Measurements from ENCODE around the gene THRB.

The THRB gene

DNA sequence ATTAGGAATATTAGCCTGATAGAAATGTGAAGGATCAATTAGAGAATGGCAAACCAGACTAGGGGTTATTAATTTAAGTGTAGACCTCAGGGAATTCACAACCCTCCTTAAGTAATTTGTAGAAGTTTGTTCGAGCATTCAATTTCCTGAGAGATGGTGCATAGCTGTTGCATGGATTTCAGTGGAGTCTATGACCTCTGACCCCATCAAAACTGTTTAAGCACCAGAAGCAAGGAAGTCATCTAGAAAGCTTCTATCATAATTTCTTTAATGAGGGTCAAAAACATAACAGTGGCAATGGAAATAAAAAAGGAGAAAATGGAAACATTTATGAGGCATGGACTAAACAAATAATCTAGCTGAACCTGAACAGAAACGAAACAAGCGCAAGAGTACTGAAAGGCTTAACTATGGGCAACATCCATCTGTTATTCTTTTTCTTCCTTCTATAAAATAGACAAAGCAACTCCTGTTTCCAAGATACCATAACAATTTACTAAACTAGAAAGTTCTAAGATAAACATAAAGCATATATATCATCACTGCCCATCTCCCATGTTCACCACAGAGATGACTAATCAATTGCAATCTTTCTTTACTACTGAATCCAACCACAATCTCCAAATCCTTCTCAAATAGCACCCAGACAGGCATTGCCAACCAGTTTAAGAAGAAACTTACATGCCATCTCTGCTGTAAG is 151.4 kb downstream of the THRB start:
- no peak for DNase-seq

DNA sequence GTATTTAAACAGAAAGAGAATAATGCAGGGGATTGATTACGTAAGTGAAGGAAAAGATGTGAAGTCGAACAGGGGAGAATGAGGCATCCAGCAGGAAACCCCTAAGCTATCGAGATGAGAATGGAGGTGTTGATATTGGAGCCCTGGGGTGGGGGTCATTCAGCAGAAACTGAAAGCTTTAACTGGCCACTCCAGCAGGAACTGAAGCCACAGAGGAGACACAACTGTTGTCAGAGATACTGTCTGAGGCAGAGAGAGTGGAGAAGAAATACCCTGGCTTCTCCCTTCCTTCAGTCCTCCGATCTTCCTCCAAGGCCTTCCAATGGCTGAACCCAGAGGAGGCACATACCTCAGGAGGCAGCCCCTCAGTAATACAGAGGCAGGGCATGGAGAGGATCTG is 152.4 kb downstream of the THRB start:
- no peak for DNase-seq

DNA sequence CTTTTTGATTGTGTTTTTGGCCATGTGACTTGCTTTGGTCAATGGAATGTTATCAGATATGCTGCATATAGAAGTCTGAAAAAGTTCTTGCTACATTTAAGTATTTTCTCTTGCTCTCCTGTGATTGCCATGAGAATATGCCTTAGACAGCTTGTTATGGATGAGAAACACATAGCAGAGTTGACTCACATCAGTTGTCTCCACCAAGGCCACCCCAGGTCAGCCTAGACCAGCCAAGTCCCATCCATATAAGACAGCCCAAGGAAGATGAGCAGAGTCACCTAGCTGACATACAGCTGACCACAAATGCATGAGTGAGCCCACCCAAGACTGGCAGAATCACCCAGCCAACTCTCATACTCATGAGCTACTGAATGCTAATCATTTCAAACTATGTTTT is 153.0 kb downstream of the THRB start:
- no peak for DNase-seq

DNA sequence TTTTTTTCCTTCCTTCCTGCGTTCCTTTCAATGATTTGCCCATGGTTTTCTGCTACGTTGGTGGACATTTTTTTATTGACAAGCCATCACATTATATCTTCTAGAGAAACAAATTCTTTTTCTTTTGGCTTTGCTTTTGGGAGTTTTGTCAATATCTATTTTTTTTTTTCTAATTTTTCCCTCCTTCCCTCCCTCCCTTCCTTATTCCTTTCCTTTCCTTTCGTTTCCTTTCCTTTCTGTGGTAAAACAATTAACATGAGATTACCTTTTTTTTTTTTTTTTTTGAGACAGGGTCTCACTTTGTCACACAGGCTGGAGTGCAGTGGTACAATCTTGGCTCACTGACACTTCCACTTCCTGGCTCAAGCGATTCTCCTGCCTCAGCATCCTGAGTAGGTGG is 153.7 kb downstream of the THRB start:
- no peak for DNase-seq

DNA sequence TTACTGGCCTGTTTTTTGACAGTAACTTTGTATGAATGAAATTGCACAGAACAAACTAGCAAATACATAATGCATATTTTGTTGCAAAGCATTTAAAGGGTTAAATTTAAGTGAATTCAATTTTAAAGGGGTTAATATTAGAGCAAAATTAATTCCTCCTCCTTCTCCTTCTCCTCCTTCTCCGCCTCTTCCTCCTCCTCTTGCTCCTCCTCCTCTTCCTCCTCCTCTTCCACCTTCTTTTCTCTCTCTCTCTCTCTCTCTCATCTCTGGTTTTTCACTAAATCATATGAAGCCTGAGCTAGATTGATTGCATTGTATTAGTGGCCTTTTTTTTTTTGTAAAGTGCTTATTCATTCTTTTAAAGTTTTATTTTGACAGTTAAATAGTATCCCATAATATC is 154.5 kb downstream of the THRB start:
- no peak for DNase-seq

DNA sequence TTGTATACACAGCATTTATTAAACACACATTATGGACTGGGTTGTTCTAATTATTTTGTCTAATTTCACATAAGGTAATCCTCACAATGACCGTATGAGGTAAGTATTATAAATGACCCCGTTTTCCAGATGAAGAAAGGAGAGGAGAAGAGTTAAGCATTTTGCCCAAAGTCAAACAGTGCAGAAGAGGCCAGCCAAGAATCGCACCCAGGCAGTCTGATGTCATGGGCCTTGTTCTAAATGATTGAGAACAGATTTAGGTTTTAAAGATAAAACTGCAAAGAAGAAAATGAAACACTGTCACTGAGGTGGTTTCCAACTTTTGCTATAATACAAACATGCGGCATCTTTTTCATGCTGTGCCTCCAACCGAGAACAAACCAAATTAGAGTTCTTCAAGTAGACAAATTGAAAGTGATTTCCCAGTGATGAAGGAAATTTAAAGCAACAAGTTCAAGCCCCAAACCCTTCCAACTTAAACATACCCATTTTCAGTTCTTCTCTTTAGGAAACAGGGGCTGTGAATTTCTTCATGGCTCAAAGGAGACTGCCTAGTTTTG is 155.3 kb downstream of the THRB start:
- no peak for DNase-seq

DNA sequence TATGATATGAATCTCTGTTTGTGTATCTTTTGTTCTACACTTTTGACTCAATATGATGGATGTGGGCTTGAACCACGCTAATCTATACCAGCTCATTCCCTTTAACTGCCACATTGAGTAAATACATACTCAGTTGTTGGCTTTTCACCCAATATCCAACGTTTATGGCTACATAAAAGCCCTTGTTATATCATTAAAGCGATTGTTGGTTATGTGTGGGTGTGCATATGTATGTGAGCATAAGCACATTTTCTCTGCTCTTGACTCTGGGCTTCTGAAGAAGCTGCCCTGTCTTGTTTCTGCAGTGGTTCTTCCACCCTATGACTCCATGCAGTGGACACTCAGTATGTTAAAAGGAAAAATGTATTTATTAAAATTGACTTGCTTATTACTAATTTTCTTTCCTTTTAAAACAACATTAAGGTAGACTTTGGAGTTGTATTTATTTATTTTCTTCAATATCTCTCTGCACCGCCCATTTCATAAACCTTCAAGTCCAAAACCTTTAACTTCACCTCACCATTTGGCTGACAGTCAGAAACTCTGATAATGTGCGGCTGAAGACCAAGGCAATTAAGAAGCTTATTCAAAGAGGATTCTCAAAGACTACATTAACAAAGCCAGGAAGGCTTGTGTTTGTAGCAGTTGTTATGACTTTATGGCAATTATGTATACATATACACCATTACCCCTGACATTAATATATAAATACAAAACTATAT is 156.1 kb downstream of the THRB start:
- no peak for DNase-seq

DNA sequence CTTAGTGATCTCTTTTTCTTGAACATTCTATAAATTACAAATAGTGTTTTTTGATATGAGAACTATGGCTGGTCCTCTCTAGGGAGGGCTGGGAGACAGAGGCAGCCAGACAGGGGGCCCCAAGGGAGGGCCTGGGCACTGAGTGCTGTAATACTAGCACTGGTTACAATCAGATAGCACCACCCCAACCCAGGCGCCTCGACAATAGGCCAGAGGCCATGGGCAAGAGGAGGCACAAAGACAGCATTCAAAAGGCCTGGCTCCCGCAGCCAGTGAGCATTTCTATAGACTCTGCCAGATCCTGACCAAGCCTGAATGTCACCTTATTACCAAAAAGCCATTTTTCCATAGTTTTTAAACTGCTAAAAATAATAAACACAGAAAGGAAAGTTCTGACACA is 158.5 kb downstream of the THRB start:
- no peak for DNase-seq

DNA sequence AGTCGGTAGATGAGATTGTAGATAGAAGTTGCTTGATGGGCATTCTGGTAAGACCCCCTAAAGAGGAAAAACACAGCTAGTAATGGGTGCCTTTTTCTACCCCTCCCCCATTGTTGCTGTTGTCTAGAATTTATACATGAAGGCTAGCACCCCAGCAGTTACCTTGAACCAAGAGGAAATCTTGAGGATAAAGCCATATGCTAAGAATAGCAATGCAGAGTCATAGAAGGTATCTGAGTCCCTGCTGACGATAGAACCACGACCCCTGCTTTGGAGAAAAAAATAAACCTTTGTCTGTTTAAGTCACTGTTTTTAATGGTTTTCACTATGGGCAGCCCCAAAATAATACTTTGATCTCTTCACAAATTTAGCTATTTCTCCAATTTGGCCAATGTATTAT is 162.6 kb downstream of the THRB start:
- DNase-seq = no peak

DNA sequence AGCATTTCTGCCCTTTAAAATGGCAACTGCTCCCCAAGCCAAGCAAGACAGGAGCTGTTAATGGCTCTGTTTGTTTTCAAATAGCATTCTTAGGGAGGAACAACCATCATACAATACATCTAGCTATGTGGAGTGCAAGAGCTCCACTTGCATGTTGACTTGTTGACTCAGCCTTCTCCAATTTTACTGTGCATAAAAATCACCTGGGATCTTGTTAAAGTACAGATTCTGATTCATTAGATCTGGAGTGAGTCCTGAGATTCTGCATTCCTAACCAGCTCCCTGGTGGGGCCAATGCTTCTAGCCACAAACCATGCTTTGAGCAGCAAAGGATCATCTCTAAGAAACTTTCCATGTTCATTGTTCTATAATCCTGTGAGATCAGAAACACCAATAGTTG is 171.4 kb downstream of the THRB start:
- no peak for DNase-seq

DNA sequence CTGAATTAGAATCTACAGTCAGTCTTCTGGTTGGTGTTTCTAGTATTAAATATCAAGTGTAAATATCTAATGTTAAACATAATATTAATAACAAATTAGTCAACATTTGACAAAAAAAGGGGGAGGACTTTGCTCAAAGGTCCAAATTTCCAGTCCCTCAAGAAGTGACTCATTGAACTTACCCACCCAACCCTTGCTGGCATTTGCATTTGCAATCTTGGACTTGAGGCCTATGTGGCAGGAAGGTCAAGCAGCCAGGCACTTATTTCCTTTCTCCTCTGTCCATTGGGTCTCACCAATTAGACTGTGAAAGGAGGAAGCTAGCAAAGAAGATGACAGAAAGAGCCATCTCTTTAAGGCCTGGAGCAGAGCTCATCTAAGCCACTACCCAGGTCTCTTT is 174.0 kb downstream of the THRB start:
- no peak for DNase-seq

DNA sequence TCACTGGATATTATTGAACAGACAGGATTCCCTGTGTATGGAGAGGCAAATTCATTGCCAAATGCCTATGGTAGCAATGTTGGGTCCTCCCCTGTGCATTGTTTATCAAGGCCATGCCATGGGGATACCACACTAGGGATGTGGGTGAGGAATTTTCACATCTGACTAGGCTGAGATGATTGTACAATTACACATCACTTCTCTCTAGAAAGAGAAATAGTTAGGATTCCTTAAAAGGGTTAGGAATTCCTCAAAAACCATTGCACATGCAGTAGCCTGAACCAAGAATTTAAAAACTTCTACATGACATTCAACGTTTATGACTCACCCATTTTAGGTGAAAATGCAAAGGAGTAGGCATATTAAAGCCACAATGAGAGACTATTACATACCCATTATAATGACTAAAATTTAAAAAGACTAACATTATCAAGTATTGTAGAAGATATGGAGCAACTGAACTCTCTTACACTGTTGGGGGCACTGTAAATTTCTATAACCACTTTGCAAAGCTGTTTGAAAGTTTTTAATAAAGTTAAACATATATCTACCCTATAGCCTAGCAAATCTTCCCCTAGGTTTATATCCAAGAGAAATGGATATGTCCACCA is 175.9 kb downstream of the THRB start:
- DNase-seq = no peak

DNA sequence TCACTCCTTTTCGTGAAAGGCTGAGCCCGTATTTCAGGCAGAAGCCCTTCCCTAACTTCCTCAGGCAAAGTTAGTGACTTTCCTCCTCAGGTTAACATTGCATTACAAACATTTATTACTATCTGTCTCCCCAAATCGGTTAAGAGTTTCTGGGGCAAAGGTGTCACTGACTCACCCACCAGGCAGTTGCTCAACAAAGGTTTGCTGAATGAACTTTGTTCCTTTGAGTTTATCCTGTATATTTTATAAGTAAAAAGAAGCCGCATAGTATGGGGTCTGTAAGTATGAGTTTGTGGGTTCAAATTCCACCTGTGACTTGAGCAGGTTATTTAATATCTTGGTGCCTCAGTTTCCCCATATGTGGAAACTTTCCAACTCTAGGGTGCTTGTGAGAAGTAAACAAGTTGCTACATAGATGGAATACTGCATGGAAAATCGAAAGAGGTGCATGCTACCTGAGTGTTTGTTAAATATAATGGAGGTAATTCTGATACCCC is 177.7 kb downstream of the THRB start:
- DNase-seq = no peak

DNA sequence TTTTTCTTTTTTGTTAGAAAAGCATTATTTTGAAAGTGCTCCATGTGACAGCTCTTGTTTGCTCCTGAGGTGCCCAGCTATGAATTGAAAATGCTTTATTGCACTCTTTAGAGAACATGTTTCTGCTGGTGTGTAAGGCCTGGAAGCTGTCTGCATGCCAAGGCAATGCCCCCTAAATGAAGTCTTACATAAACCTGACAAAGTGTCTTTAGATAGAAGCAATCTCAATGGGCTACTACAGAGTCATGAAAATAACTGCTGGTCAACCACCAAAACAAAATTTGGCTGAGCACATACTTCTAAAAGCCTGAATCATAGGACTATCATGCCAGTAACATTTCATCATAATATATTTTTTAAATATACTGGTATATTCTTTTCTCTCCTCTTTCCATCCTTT is 178.7 kb downstream of the THRB start:
- DNase-seq = no peak

DNA sequence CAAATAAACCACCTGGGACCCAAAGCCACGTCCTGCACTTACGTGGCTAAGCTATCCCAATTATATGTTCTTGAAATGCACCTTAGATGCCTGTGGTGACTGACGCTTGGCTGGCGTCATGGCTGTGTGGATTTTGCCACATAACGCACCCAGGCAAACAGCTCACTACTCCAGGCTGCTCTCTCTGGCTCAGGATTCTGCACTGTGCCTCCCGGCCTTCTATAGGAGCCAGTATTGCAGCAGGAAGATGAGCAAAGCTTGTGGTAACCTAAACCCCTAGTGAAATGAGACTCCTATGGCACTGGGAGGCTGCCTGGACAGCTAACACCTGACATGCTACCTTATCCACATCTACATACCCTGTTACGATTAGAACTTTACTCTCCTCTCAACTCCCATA is 179.3 kb downstream of the THRB start:
- DNase-seq = no peak

DNA sequence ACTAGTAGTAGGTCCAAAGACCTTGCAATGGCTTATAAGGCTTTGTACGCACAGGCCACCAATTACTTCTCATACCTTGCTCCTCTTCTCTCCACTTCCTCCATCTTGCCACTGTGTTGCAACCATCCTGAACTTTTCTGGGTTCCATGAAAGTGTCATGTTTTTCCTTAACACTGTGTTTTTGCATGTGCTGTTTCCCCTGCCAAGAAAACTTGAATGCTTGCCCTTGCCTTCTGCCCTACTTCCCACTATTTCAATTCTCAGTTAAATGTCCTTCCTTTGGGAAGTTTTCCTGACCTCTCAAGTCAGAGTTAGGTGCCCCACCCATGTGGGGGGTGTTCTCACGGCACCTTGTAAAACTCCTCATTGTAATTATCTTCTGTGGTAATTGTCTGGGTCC is 182.8 kb downstream of the THRB start:
- DNase-seq = no peak

DNA sequence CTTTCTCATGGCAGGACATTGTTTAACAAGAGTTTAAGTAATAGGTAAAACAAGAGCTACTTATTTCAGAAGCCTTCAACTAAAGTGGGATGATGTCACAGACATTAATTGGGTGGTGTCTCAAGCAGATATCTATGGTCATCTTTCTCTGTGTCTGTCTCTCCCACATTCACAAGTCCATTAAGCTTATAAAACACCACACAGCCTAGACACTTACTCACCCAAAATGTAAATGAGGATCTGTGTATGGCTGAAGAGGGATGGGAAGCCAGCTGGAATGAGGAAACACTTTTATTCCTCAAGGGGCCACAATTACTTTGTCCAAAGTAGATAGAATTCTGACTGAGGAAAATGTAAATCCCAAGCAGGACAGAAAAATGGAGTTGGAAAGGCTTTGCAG is 183.8 kb downstream of the THRB start:
- DNase-seq = no peak

DNA sequence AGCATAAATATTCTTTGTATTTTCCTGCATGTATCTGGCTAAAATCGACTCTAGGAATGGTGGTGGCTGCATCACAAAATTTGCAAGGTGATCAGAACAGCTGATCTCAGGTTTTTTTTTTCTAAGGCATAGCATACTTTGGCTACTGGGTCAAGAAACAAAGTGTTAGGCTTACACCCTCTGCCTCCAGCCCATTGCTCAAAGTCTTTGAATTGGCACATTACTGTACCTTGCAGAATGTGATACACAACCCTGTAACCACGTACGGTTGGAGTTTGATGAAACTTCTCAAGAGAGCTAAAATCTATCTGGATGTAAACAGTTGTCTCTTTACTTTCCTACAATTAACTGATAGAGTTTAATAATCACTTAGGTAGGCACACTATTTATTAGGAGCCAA is 188.1 kb downstream of the THRB start:
- DNase-seq = no peak

DNA sequence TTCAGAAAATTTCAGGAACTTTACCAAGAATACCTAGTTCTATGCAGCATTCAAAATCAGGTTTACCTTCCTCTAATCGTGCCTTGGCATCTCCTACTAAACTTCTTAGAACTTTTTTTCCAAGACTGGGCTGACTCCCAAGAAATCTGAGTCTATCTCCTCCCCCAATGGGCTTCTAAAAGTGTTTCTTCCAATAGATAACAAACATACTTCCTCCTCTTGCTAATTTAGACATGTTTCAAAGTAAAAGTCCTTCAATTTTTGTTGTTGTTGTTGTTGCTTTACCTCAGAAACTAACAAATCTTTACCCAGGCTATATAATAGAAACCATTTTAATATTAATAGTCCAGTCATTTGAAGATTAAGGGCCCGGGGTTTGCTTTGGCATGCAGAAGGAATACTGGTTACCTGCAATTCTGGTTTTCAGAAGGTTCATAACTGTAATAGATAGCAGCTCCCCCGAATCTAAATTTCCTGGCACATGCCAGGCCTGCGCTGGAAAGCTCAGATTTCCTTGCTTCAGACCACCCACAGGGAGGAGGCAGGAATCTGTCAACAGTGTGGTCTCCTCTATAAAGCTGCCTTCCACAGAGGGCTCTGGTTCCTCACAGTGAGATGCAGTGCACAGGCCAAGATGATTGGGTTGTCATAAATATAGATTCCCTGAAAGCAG is 188.7 kb downstream of the THRB start:
- DNase-seq = no peak

DNA sequence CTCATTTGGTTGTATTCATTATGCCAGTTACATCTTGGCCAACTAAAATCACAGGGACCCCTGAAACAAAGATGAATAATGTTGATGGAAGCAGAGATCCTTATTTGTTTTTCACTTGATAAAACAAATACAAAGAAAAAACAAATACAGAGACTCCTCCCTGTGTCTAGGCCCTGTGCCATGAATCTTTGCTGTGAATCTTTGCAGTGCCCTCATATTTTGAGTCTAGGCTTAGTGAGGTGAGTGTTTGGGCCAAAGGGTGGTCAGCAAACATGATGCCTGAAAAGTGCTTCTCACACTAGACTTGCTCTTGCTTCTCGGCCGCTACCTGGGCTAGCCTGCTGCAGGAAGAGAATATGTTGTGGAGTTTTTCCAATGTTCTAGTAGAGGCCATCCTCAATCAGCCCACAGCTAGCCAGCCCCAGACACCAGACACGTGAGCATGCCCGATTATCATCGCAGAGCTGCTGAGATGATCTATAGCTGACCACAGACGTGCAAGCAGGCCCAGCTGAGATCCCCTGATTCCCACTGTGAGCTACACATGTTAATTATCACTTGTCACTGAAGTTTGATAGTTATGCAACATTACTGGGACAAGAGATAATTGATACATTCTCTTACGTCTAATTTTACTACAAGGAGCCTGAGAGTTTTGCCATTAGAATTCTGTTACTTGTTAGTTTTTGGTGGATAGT is 191.4 kb downstream of the THRB start:
- no peak for DNase-seq

DNA sequence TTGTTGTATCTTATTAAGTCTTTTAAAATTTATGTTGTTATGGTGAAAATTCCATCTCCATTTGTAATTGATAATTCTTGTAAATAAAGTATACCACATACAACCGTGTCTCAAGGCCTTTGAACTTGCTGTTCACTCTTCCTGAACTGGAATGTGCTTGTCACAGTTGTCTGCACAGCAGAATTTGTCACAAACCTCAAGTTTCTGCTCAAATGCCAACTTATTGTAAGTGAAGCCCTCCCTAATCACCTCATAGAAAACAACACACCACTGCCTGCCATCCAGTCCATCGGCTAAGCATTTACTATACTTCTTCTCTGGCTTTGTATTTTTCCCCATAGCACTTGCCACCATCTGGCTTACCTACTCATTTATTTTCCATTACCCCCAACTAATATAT is 192.3 kb downstream of the THRB start:
- no peak for DNase-seq

DNA sequence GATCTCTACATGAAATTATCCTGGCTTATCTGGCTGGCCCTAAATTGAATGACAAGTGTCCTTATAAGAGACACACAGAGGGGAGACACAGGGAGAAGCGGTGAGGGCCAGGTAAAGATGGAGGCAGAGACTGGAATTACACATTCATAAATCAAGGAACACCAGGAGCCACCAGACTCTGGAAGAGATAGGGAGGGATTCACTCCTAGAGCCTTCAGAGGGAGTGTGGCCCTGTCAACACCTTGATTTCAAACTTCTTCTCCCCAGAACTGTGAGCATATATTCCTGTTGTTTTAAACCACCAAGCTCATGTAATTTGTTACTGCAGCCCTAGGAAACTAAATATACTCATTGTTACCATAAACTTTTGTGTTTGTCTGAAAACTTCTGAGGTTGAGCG is 193.7 kb downstream of the THRB start:
- DNase-seq = no peak
